ENCODE measurements around the gene GPR151. TPM values are rescaled to one million over a fixed set of nuclear protein-coding genes. Genes with fewer than 3 reads are reported as not detected.
"Not testable (repeated sequence)": the region's sequence is repeated elsewhere in the genome, so short reads cannot be mapped to it uniquely, and the experiment has no call there.

Gene GPR151
- total and polyA plus RNA-seq, 9 of the 15 experiments (the other 6 are each of a cell fraction or from before 2014, with no cell fraction given): 0.06 TPM; not detected in 8

DNA sequence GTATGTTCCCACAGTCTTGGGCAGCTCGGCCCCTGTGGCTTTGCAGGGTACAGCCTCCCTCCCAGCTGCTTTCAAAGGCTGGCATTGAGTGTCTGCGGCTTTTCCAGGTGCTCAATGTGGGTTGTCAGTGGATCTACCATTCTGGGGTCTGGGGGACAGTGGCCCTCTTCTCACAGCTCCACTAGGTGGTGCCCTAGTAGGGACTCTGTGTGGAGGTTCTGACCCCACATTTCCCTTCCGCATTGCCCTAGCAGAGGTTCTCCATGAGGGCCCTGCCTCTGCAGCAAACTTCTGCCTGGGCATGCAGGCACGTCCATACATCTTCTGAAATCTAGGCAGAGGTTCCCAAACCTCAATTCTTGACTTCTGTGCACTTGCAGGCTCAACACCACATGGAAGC lies 40.9 kb upstream of the GPR151 start:
- in situ Hi-C loops (cut with MboI); ATAC-seq; BruUV-seq (replicated peaks); H3K36me3 ChIP-seq (ENCODE audit: control insufficient read depth, insufficient read depth, low read length); FAIRE-seq; H3K9ac ChIP-seq (ENCODE audit: insufficient read depth in 1 of 2, low read depth in 2 of 2, low read length in 2 of 2); H3K27ac ChIP-seq (ENCODE audit: extremely low read depth, low read depth, low read length); H3K4me1 ChIP-seq (replicated peaks in 1 of 2; ENCODE audit: control insufficient read depth in 2 of 2, insufficient read depth in 2 of 2, low read length in 2 of 2); H3K9me1 ChIP-seq (ENCODE audit: control insufficient read depth, insufficient read depth, low read length); H4K20me1 ChIP-seq (replicated peaks; ENCODE audit: control insufficient read depth, insufficient read depth, low read length); H3K4me3 ChIP-seq; CTCF ChIA-PET (ENCODE audit: low intra/inter-chr PET ratio); DNase-seq (ENCODE audit: extremely low read depth in 1 of 4, low spot score in 3 of 4); H3K79me2 ChIP-seq (ENCODE audit: control insufficient read depth, insufficient read depth, low read length); H3K9me3 ChIP-seq (replicated peaks; ENCODE audit: control insufficient read depth, insufficient read depth, low read depth, low read length); H2AFZ ChIP-seq (ENCODE audit: low read depth, low read length); H3K27me3 ChIP-seq (ENCODE audit: control insufficient read depth in 2 of 2, insufficient read depth in 2 of 2, low read length in 2 of 2); intact Hi-C loops (cut with micrococcal nuclease); H3K4me2 ChIP-seq (ENCODE audit: insufficient read depth, low read length); POLR2A ChIA-PET: not testable (repeated sequence)
- 0% methylated on average over 4 of the region's 4 CpGs for WGBS (ENCODE audit: insufficient coverage, low coverage, missing lambda C conversion rate)
- TF ChIP-seq, protein P1, sequence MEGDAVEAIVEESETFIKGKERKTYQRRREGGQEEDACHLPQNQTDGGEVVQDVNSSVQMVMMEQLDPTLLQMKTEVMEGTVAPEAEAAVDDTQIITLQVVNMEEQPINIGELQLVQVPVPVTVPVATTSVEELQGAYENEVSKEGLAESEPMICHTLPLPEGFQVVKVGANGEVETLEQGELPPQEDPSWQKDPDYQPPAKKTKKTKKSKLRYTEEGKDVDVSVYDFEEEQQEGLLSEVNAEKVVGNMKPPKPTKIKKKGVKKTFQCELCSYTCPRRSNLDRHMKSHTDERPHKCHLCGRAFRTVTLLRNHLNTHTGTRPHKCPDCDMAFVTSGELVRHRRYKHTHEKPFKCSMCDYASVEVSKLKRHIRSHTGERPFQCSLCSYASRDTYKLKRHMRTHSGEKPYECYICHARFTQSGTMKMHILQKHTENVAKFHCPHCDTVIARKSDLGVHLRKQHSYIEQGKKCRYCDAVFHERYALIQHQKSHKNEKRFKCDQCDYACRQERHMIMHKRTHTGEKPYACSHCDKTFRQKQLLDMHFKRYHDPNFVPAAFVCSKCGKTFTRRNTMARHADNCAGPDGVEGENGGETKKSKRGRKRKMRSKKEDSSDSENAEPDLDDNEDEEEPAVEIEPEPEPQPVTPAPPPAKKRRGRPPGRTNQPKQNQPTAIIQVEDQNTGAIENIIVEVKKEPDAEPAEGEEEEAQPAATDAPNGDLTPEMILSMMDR (IDR thresholded peaks at IDR 0.05 in 2 of 3, conservative IDR thresholded peaks at IDR 0.05 in 1 of 3; ENCODE audit: insufficient read depth in 2 of 3, low read depth in 1 of 3, low read length in 3 of 3): peak in 2 of 3 experiments; percentile 10 to 25; a peak in 2 of 6 replicates

GRCh38 chr5:146553446-146553845 lies 37.5 kb upstream of the GPR151 start:
- H2AFZ ChIP-seq (ENCODE audit: low read depth, low read length): no peak overlapping the region
- H3K4me3 ChIP-seq: no peak overlapping the region
- in situ Hi-C loops (cut with MboI) (no loop called here), intact Hi-C loops (cut with micrococcal nuclease) (no loop called here)
- H3K4me1 ChIP-seq (replicated peaks in 1 of 2; ENCODE audit: control insufficient read depth in 2 of 2, insufficient read depth in 2 of 2, low read length in 2 of 2): no peaks in the 10 kb centered on the region
- no peak for ATAC-seq
- DNase-seq (ENCODE audit: extremely low read depth in 1 of 4, low spot score in 3 of 4): no peak
- POLR2A ChIA-PET: interaction anchor here (0.8 kb wide), 1 partner anchor 31 kb away, joined by 3 read pairs; no protein-coding TSS in a partner anchor
- H4K20me1 ChIP-seq (replicated peaks; ENCODE audit: control insufficient read depth, insufficient read depth, low read length): no peaks in the 10 kb centered on the region
- no peaks in the 10 kb centered on the region for H3K9me1 ChIP-seq (ENCODE audit: control insufficient read depth, insufficient read depth, low read length)
- H3K27ac ChIP-seq (ENCODE audit: extremely low read depth, low read depth, low read length): no peak overlapping the region
- no peaks in the 10 kb centered on the region for H3K27me3 ChIP-seq (ENCODE audit: control insufficient read depth in 2 of 2, insufficient read depth in 2 of 2, low read length in 2 of 2)
- BruUV-seq (replicated peaks): no TSS peak
- no peak overlapping the region for H3K9ac ChIP-seq (ENCODE audit: insufficient read depth in 1 of 2, low read depth in 2 of 2, low read length in 2 of 2)
- CTCF ChIA-PET (ENCODE audit: low intra/inter-chr PET ratio): no interaction called here
- WGBS (ENCODE audit: insufficient coverage, low coverage, missing lambda C conversion rate): 0% methylated on average over 3 of the region's 3 CpGs
- no peak for FAIRE-seq
- H3K9me3 ChIP-seq (replicated peaks; ENCODE audit: control insufficient read depth, insufficient read depth, low read depth, low read length): no peaks in the 10 kb centered on the region
- H3K36me3 ChIP-seq (ENCODE audit: control insufficient read depth, insufficient read depth, low read length): no peaks in the 10 kb centered on the region
- no peak overlapping the region for H3K4me2 ChIP-seq (ENCODE audit: insufficient read depth, low read length)
- H3K79me2 ChIP-seq (ENCODE audit: control insufficient read depth, insufficient read depth, low read length): no peaks in the 10 kb centered on the region
- TF ChIP-seq, protein P2, sequence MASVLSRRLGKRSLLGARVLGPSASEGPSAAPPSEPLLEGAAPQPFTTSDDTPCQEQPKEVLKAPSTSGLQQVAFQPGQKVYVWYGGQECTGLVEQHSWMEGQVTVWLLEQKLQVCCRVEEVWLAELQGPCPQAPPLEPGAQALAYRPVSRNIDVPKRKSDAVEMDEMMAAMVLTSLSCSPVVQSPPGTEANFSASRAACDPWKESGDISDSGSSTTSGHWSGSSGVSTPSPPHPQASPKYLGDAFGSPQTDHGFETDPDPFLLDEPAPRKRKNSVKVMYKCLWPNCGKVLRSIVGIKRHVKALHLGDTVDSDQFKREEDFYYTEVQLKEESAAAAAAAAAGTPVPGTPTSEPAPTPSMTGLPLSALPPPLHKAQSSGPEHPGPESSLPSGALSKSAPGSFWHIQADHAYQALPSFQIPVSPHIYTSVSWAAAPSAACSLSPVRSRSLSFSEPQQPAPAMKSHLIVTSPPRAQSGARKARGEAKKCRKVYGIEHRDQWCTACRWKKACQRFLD (CRISPR knock-in tag; IDR thresholded peaks at IDR 0.05): no peak
- TF ChIP-seq TEAD4 (IDR thresholded peaks at IDR 0.05; ENCODE audit: low read length) (no peak), TEAD4 (CRISPR knock-in tag; IDR thresholded peaks at IDR 0.05; ENCODE audit: borderline replicate concordance) (no peak), DDX20 (tag; IDR thresholded peaks at IDR 0.05; ENCODE audit: low read depth) (no peak), U2AF1 (optimal IDR thresholded peaks at IDR 0.05; ENCODE audit: low read depth, low read length) (no peak), RBM25 (IDR thresholded peaks at IDR 0.05; ENCODE audit: low read depth, low read length, severe bottlenecking) (no peak), ZZZ3 (IDR thresholded peaks at IDR 0.05) (no peak), ZNF551 (CRISPR knock-in tag; IDR thresholded peaks at IDR 0.05) (no peak), LARP7 (IDR thresholded peaks at IDR 0.05) (no peak), ZNF316 (IDR thresholded peaks at IDR 0.05) (no peak), POLR2AphosphoS2 (IDR thresholded peaks at IDR 0.05; ENCODE audit: low read length) (no peak), KAT7 (CRISPR knock-in tag; IDR thresholded peaks at IDR 0.05; ENCODE audit: borderline replicate concordance) (no peak), ZNF644 (tag; IDR thresholded peaks at IDR 0.05; ENCODE audit: low read depth) (no peak)

Measured in K562 (cell line).